Kidney (tissue), 14 donors: ENCODE measurements around the gene TRPV5. TPM values are rescaled to one million over a fixed set of nuclear protein-coding genes. Genes with fewer than 3 reads are reported as not detected.
A peak's percentile ranks its signal among the peaks of the same experiment; 100 is the strongest.

Source experiments
- DNase-seq, 5 donors: peaks; one replicate each; pipeline ENCODE4 v3.0.0-alpha.2; 2013 to 2020
- FAIRE-seq: peaks from 2 replicates; lab custom pipeline; 2012; peaks lifted over from hg19 to GRCh38; lab: Jason Lieb, UNC
- H3K27ac ChIP-seq, 2 donors: one replicate each; pipeline ENCODE4 v1.7.0; 2013; ENCODE audit warnings: low read depth in 2 of 2, low read length in 2 of 2, inconsistent platforms in 1 of 2
- H3K27me3 ChIP-seq: one replicate; pipeline ENCODE4 v1.7.1; 2013; ENCODE audit warnings: low read length, inconsistent platforms; ENCODE audit not compliant: control insufficient read depth, insufficient read depth
- H3K36me3 ChIP-seq, 3 donors: one replicate each; pipeline versions ENCODE4 v1.7.0 to v1.7.1; 2013; ENCODE audit warnings: low read length in 3 of 3, control low read depth in 1 of 3, inconsistent platforms in 1 of 3; ENCODE audit not compliant: insufficient read depth in 3 of 3, control insufficient read depth in 2 of 3
- H3K4me1 ChIP-seq, 3 donors: one replicate each; pipeline versions ENCODE4 v1.7.0 to v1.7.1; 2013; ENCODE audit warnings: low read length in 3 of 3, inconsistent platforms in 1 of 3, low read depth in 1 of 3; ENCODE audit not compliant: control insufficient read depth in 2 of 3, insufficient read depth in 2 of 3
- H3K4me3 ChIP-seq, 3 donors: one replicate each; pipeline versions ENCODE4 v1.7.0 to v1.8.1; 2013; ENCODE audit warnings: low read length in 3 of 3, control low read depth in 1 of 3, inconsistent platforms in 1 of 3
- H3K9ac ChIP-seq, 3 donors: one replicate each; pipeline versions ENCODE4 v1.7.0 to v1.7.1; 2013; ENCODE audit warnings: low read length in 3 of 3, control low read depth in 1 of 3, inconsistent platforms in 1 of 3
- H3K9me3 ChIP-seq, 3 donors: one replicate each; pipeline versions ENCODE4 v1.7.0 to v1.7.1; 2013; ENCODE audit warnings: low read length in 3 of 3, control low read depth in 1 of 3, inconsistent platforms in 1 of 3; ENCODE audit not compliant: control insufficient read depth in 2 of 3, insufficient read depth in 1 of 3
- CTCF ChIP-seq: IDR thresholded peaks from 3 replicates; pipeline ENCODE4 v1.5.1; 2012; ENCODE audit warnings: mild to moderate bottlenecking, moderate library complexity, borderline replicate concordance; ENCODE audit not compliant: insufficient read depth; ENCODE audit errors: extremely low read depth
- intact Hi-C: fragments of 100-400 bp; cut with DNase I; formaldehyde crosslinking; loops from one replicate; pipeline ENCODE4 v1.11.1; 2022
- polyA plus RNA-seq: library from polyadenylated mRNA; stranded (reverse); fragments of 350-450 nt; fragmentation: Illumina TruSeq; extraction: RNeasy Lipid Tissue Mini Kit (QIAGEN cat#74804); gene quantifications from one replicate; pipeline ENCODE4 v1.2.3, GENCODE V29; 2014; ENCODE audit warnings: low read depth, low replicate concordance; ENCODE audit not compliant: insufficient read depth
- total RNA-seq: library from RNA; stranded (reverse); fragmentation: NEBNext Ultra II Directional; extraction: Animal tissue kit (Norgen Biotek cat#: 25700); gene quantifications from one replicate; pipeline ENCODE4 v1.2.1, GENCODE V29; 2021
- donor health status: control.
- donor health status: control.
- donor health status: control.
- donor health status: control.
- donor health status: control.
- donor health status: DM: yes; HTN: yes; CAD: no.
- donor health status: Normal renal cell carcinoma (clear cell type).

TRPV5 gene
- total and polyA plus RNA-seq, 2 donors from 2014 or later, result 1.3 to 1.4 TPM

GRCh38 chr7:142910031-142910433 lies 23.5 kb downstream of the TRPV5 start:
- DNase-seq, result no peak
- H3K4me1 ChIP-seq, result peaks cover 0 to 2% (median 0%) of the 10 kb centered on the region in 3 donors
- no peaks in the 10 kb centered on the region for H3K9me3 ChIP-seq
- H3K4me3 ChIP-seq, result no peak overlapping the region
- H3K36me3 ChIP-seq, result no peaks in the 10 kb centered on the region
- TF ChIP-seq CTCF, result no peak
- H3K9ac ChIP-seq, result no peak overlapping the region
- intact Hi-C loops, result no loop called here
- no peaks in the 10 kb centered on the region for H3K27me3 ChIP-seq
- no peak for FAIRE-seq
- no peak overlapping the region for H3K27ac ChIP-seq

- DNase-seq (no peak), FAIRE-seq (no peak)
- peaks cover 0 to 2% (median 0%) of the 10 kb centered on the region in 3 donors for H3K4me1 ChIP-seq
- H3K36me3 ChIP-seq, result no peaks in the 10 kb centered on the region
- no peak overlapping the region for H3K27ac ChIP-seq
- H3K9ac ChIP-seq, result no peak overlapping the region
- intact Hi-C loops, result no loop called here
- no peaks in the 10 kb centered on the region for H3K27me3 ChIP-seq
- no peak overlapping the region for H3K4me3 ChIP-seq
- peak; percentile 26 for TF ChIP-seq CTCF
- H3K9me3 ChIP-seq, result peaks cover 0 to 4% (median 2%) of the 10 kb centered on the region in 3 donors
Observed at GRCh38 chr7:142908921-142909890, 24.3 kb downstream of the TRPV5 start.

- H3K27me3 ChIP-seq, result no peaks in the 10 kb centered on the region
- H3K9ac ChIP-seq, result no peak overlapping the region
- TF ChIP-seq CTCF, result no peak
- intact Hi-C loops, result no loop called here
- no peak overlapping the region for H3K4me3 ChIP-seq
- no peak overlapping the region for H3K27ac ChIP-seq
- peaks cover 0 to 4% (median 2%) of the 10 kb centered on the region in 3 donors for H3K9me3 ChIP-seq
- peaks cover 0 to 2% (median 0%) of the 10 kb centered on the region in 3 donors for H3K4me1 ChIP-seq
- H3K36me3 ChIP-seq, result no peaks in the 10 kb centered on the region
- DNase-seq, result no peak
- no peak for FAIRE-seq
Observed at GRCh38 chr7:142908290-142908689, 25.3 kb downstream of the TRPV5 start.
